ENCODE data around the gene GIN1.

Gene GIN1

GRCh38 chr5:103089272-103089671 lies 30.7 kb downstream of the GIN1 start:
- H4K20me1 ChIP-seq (ENCODE audit: low read depth, low read length): no peaks in the 10 kb centered on the region
- H3K79me2 ChIP-seq (ENCODE audit: insufficient read depth, low read length): no peaks in the 10 kb centered on the region
- no peak for TF ChIP-seq EZH2phosphoT487 (conservative IDR thresholded peaks at IDR 0.05; ENCODE audit: low read length)
- TF ChIP-seq, protein P1, sequence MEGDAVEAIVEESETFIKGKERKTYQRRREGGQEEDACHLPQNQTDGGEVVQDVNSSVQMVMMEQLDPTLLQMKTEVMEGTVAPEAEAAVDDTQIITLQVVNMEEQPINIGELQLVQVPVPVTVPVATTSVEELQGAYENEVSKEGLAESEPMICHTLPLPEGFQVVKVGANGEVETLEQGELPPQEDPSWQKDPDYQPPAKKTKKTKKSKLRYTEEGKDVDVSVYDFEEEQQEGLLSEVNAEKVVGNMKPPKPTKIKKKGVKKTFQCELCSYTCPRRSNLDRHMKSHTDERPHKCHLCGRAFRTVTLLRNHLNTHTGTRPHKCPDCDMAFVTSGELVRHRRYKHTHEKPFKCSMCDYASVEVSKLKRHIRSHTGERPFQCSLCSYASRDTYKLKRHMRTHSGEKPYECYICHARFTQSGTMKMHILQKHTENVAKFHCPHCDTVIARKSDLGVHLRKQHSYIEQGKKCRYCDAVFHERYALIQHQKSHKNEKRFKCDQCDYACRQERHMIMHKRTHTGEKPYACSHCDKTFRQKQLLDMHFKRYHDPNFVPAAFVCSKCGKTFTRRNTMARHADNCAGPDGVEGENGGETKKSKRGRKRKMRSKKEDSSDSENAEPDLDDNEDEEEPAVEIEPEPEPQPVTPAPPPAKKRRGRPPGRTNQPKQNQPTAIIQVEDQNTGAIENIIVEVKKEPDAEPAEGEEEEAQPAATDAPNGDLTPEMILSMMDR (IDR thresholded peaks at IDR 0.05; ENCODE audit: insufficient read depth, low read length, poor library complexity, severe bottlenecking): no peak
- no peak overlapping the region for H3K4me2 ChIP-seq (ENCODE audit: low read depth, low read length, poor library complexity, severe bottlenecking)
- no peak overlapping the region for H2AFZ ChIP-seq (ENCODE audit: low read depth, low read length, severe bottlenecking)
- H3K36me3 ChIP-seq (ENCODE audit: low read length): peaks cover 11% of the 10 kb centered on the region
- H3F3A ChIP-seq (ENCODE audit: insufficient read depth): no peaks in the 10 kb centered on the region
- no peak overlapping the region for H3K9ac ChIP-seq (ENCODE audit: low read length)
- H3K4me3 ChIP-seq (ENCODE audit: insufficient read depth, low read length, poor library complexity, severe bottlenecking): no peak overlapping the region
- H3K27ac ChIP-seq (ENCODE audit: low read depth, low read length): no peak overlapping the region
- no peaks in the 10 kb centered on the region for H3K27me3 ChIP-seq (ENCODE audit: low read length)
- no peaks in the 10 kb centered on the region for H3K9me2 ChIP-seq (replicated peaks; ENCODE audit: insufficient read depth, low read length)
- H3K9me3 ChIP-seq (ENCODE audit: insufficient read depth, low read length): no peaks in the 10 kb centered on the region

DNA sequence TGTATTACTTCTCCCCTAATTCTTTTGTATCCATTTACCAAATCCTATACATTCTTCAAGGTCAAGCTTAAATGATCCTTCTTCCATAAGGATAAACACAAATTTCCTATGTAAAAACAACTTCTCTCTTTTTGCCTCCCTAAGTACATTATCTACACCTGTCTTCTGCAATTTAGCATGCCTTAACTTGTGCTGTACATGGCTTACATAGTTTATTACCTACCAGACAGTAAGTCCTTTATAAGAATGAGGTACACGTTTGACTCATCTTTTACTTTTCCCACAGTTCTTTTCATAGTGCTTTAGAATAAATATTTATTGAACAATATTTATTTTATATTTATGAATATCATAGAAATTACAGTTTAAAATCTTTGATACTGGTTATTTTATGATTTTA lies 33.4 kb downstream of the GIN1 start:
- H3K9me2 ChIP-seq (replicated peaks; ENCODE audit: insufficient read depth, low read length): no peaks in the 10 kb centered on the region
- no peak overlapping the region for H3K9ac ChIP-seq (ENCODE audit: low read length)
- TF ChIP-seq, protein P1 (IDR thresholded peaks at IDR 0.05; ENCODE audit: insufficient read depth, low read length, poor library complexity, severe bottlenecking): no peak
- no peak for TF ChIP-seq EZH2phosphoT487 (conservative IDR thresholded peaks at IDR 0.05; ENCODE audit: low read length)
- peaks cover 15% of the 10 kb centered on the region for H3K36me3 ChIP-seq (ENCODE audit: low read length)
- H4K20me1 ChIP-seq (ENCODE audit: low read depth, low read length): no peaks in the 10 kb centered on the region
- H3K9me3 ChIP-seq (ENCODE audit: insufficient read depth, low read length): no peaks in the 10 kb centered on the region
- no peaks in the 10 kb centered on the region for H3K27me3 ChIP-seq (ENCODE audit: low read length)
- no peaks in the 10 kb centered on the region for H3K79me2 ChIP-seq (ENCODE audit: insufficient read depth, low read length)
- H3K27ac ChIP-seq (ENCODE audit: low read depth, low read length): no peak overlapping the region
- no peaks in the 10 kb centered on the region for H3F3A ChIP-seq (ENCODE audit: insufficient read depth)
- no peak overlapping the region for H3K4me2 ChIP-seq (ENCODE audit: low read depth, low read length, poor library complexity, severe bottlenecking)
- H2AFZ ChIP-seq (ENCODE audit: low read depth, low read length, severe bottlenecking): no peak overlapping the region
- no peak overlapping the region for H3K4me3 ChIP-seq (ENCODE audit: insufficient read depth, low read length, poor library complexity, severe bottlenecking)

DNA sequence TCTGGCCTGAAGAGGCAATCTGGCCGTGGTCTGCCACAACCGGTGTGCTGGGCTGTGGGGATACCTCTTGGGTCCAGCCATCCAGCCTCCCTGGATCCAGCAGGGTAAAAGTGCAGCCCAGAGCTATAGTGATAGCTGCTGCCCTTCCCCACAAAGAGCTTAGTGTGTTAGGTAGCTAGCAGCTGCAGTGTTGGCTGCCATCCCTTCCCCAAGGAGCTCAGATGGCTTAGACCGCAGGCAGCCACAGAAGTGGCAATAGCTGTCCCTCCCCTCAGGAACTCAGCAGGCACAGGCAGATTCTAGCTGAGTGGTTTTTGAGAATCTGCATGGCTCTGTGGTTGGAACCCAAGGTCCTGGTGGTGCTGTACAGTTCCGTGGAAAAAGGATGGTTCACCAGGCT lies 40.1 kb downstream of the GIN1 start:
- H3K79me2 ChIP-seq (ENCODE audit: insufficient read depth, low read length): no peaks in the 10 kb centered on the region

More for the DNA sequence above, 40.1 kb downstream of the GIN1 start:
- H3K9ac ChIP-seq (ENCODE audit: low read length): no peak overlapping the region
- TF ChIP-seq, protein P1 (IDR thresholded peaks at IDR 0.05; ENCODE audit: insufficient read depth, low read length, poor library complexity, severe bottlenecking): no peak
- TF ChIP-seq EZH2phosphoT487 (conservative IDR thresholded peaks at IDR 0.05; ENCODE audit: low read length): no peak
- H3K9me3 ChIP-seq (ENCODE audit: insufficient read depth, low read length): no peaks in the 10 kb centered on the region
- no peaks in the 10 kb centered on the region for H3F3A ChIP-seq (ENCODE audit: insufficient read depth)
- no peaks in the 10 kb centered on the region for H4K20me1 ChIP-seq (ENCODE audit: low read depth, low read length)
- H2AFZ ChIP-seq (ENCODE audit: low read depth, low read length, severe bottlenecking): no peak overlapping the region
- H3K4me2 ChIP-seq (ENCODE audit: low read depth, low read length, poor library complexity, severe bottlenecking): no peak overlapping the region
- peaks cover 4% of the 10 kb centered on the region; the same call in 1 of the 2 replicates for H3K36me3 ChIP-seq (ENCODE audit: low read length)
- H3K27me3 ChIP-seq (ENCODE audit: low read length): no peaks in the 10 kb centered on the region
- H3K4me3 ChIP-seq (ENCODE audit: insufficient read depth, low read length, poor library complexity, severe bottlenecking): no peak overlapping the region
- H3K27ac ChIP-seq (ENCODE audit: low read depth, low read length): no peak overlapping the region
- no peaks in the 10 kb centered on the region for H3K9me2 ChIP-seq (replicated peaks; ENCODE audit: insufficient read depth, low read length)
